Measurements from ENCODE around the gene EMC6.

DNA sequence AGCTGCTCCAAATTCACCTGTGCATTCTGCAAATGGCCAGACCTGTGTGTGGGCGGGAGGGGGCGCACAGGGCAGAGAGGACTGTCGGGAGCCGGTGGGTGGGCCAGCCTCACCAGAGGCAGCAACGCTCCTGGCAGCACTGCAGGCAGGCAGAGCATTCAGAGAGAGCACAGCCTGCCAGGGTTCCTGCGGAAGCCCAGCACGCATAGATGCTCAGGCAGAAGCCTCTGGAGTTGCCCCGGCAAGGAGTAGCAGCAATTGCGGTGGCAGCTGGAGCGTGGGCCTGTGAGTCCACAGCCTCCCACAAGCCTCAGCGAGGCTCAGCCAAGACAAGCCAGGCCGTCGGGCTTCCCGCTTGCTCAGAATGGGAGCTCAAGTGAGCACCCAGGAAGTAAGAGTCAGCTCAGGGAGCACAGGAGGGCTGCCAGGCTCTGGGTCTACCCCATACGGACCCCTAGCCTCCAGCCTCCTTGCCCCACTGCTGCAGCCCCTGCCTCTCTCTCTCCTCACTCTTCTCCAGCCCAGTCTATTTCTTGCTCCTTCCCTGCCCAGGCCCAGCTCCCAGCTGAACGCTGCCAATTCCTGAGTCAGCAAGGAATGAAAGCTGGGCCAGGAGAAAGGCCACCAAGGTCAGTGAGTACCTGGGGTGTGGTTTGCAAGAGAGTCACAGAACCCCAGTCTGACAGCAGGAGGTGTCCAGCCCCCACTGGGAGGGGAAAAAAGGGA is 9.6 kb downstream of the EMC6 start:
- TF ChIP-seq EZH2 (IDR thresholded peaks at IDR 0.05; ENCODE audit: borderline replicate concordance) = no peak
- TF ChIP-seq, protein P1, sequence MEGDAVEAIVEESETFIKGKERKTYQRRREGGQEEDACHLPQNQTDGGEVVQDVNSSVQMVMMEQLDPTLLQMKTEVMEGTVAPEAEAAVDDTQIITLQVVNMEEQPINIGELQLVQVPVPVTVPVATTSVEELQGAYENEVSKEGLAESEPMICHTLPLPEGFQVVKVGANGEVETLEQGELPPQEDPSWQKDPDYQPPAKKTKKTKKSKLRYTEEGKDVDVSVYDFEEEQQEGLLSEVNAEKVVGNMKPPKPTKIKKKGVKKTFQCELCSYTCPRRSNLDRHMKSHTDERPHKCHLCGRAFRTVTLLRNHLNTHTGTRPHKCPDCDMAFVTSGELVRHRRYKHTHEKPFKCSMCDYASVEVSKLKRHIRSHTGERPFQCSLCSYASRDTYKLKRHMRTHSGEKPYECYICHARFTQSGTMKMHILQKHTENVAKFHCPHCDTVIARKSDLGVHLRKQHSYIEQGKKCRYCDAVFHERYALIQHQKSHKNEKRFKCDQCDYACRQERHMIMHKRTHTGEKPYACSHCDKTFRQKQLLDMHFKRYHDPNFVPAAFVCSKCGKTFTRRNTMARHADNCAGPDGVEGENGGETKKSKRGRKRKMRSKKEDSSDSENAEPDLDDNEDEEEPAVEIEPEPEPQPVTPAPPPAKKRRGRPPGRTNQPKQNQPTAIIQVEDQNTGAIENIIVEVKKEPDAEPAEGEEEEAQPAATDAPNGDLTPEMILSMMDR (IDR thresholded peaks at IDR 0.05; ENCODE audit: poor library complexity) = no peak

Measured in hepatocyte (in vitro differentiated cells).